ENCODE results near the gene SCD. TPM values are rescaled to one million over a fixed set of nuclear protein-coding genes. Genes with fewer than 3 reads are reported as not detected.
A peak's percentile ranks its signal among the peaks of the same experiment; 100 is the strongest.

Gene SCD
- total and polyA plus RNA-seq, 2 of the 13 experiments (the other 11 are each of a cell fraction or from before 2014, with no cell fraction given) = 492 to 512 TPM

GRCh38 chr10:100359030-100359432 lies 12.0 kb downstream of the SCD start (continued):
- TF ChIP-seq ZNF281 (CRISPR knock-in tag; IDR thresholded peaks at IDR 0.05; ENCODE audit: borderline replicate concordance) = 0 out of 2 replicates have a peak, but pooled peaks have one; percentile 20
- no peak for TF ChIP-seq PHF5A (CRISPR knock-in tag; IDR thresholded peaks at IDR 0.05; ENCODE audit: low read depth, unreplicated experiment)
- TF ChIP-seq DPF2 (CRISPR knock-in tag; IDR thresholded peaks at IDR 0.05; ENCODE audit: borderline replicate concordance, low read depth) = no peak
- TF ChIP-seq ZNF652 (CRISPR knock-in tag; IDR thresholded peaks at IDR 0.05; ENCODE audit: borderline replicate concordance, low read depth) = peak; percentile 34; the same call in 1 of the 2 replicates
- TF ChIP-seq PLRG1 (conservative IDR thresholded peaks at IDR 0.05) = no peak
- no peak for TF ChIP-seq SNAPC4 (CRISPR knock-in tag; IDR thresholded peaks at IDR 0.05)
- no peak for TF ChIP-seq ZNF256 (CRISPR knock-in tag; conservative IDR thresholded peaks at IDR 0.05)
- no peak for TF ChIP-seq ZNF780A (CRISPR knock-in tag; IDR thresholded peaks at IDR 0.05)
- no peak for TF ChIP-seq DNMT3B (CRISPR knock-in tag; conservative IDR thresholded peaks at IDR 0.05)
- no peak for TF ChIP-seq ZNF678 (CRISPR knock-in tag; IDR thresholded peaks at IDR 0.05)
- peak; percentile 24; the same call in 1 of the 2 replicates for TF ChIP-seq ETV5 (CRISPR knock-in tag; IDR thresholded peaks at IDR 0.05; ENCODE audit: borderline replicate concordance)
- 0 out of 2 replicates have a peak, but pooled peaks have one; percentile 14 for TF ChIP-seq ERF (CRISPR knock-in tag; IDR thresholded peaks at IDR 0.05)
- no peak for TF ChIP-seq TOE1 (CRISPR knock-in tag; IDR thresholded peaks at IDR 0.05)
- peak; percentile 27 for TF ChIP-seq ZNF781 (CRISPR knock-in tag; IDR thresholded peaks at IDR 0.05; ENCODE audit: borderline replicate concordance, not compliant biosample characterization)
- TF ChIP-seq NR2F6 (IDR thresholded peaks at IDR 0.05) = peak; percentile 43; the same call in 1 of the 2 replicates
- TF ChIP-seq NR2F6 (CRISPR knock-in tag; IDR thresholded peaks at IDR 0.05) = no peak; the same call in 1 of the 2 replicates
- TF ChIP-seq ZNF333 (CRISPR knock-in tag; IDR thresholded peaks at IDR 0.05; ENCODE audit: borderline replicate concordance) = no peak
- 0 out of 2 replicates have a peak, but pooled peaks have one; percentile 18 for TF ChIP-seq NR2F2 (IDR thresholded peaks at IDR 0.05; ENCODE audit: borderline replicate concordance, low read depth)
- peak; percentile 25 for TF ChIP-seq TEAD3 (CRISPR knock-in tag; optimal IDR thresholded peaks at IDR 0.05; ENCODE audit: borderline replicate concordance)
- TF ChIP-seq, protein P1, sequence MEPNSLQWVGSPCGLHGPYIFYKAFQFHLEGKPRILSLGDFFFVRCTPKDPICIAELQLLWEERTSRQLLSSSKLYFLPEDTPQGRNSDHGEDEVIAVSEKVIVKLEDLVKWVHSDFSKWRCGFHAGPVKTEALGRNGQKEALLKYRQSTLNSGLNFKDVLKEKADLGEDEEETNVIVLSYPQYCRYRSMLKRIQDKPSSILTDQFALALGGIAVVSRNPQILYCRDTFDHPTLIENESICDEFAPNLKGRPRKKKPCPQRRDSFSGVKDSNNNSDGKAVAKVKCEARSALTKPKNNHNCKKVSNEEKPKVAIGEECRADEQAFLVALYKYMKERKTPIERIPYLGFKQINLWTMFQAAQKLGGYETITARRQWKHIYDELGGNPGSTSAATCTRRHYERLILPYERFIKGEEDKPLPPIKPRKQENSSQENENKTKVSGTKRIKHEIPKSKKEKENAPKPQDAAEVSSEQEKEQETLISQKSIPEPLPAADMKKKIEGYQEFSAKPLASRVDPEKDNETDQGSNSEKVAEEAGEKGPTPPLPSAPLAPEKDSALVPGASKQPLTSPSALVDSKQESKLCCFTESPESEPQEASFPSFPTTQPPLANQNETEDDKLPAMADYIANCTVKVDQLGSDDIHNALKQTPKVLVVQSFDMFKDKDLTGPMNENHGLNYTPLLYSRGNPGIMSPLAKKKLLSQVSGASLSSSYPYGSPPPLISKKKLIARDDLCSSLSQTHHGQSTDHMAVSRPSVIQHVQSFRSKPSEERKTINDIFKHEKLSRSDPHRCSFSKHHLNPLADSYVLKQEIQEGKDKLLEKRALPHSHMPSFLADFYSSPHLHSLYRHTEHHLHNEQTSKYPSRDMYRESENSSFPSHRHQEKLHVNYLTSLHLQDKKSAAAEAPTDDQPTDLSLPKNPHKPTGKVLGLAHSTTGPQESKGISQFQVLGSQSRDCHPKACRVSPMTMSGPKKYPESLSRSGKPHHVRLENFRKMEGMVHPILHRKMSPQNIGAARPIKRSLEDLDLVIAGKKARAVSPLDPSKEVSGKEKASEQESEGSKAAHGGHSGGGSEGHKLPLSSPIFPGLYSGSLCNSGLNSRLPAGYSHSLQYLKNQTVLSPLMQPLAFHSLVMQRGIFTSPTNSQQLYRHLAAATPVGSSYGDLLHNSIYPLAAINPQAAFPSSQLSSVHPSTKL (CRISPR knock-in tag; IDR thresholded peaks at IDR 0.05) = 0 out of 2 replicates have a peak, but pooled peaks have one; percentile 38
